Measurements from ENCODE around the gene CKMT2.

CKMT2 gene

GRCh38 chr5:81315336-81315735 is 82.2 kb downstream of the CKMT2 start:
- no peak for TF ChIP-seq CTCF (IDR thresholded peaks at IDR 0.05; ENCODE audit: low read depth, low read length)
- no peak for DNase-seq (ENCODE audit: extremely low read depth, low read depth)

- TF ChIP-seq CTCF (IDR thresholded peaks at IDR 0.05; ENCODE audit: low read depth, low read length): no peak
- no peak for DNase-seq (ENCODE audit: extremely low read depth, low read depth)
Measured at GRCh38 chr5:81315830-81316229, 82.7 kb downstream of the CKMT2 start.
